K562 (cell line): ENCODE results near the gene HDAC6. TPM values are rescaled to one million over a fixed set of nuclear protein-coding genes. Genes with fewer than 3 reads are reported as not detected.
A peak's percentile ranks its signal among the peaks of the same experiment; 100 is the strongest.

Experiments used
- CHD7 ChIP-seq: fragments of 200-600 bp; sonication (generic); IDR thresholded peaks from one replicate; pipeline ENCODE4 v1.6.1; 2012; ENCODE audit warnings: mild to moderate bottlenecking, low read depth, low read length, inconsistent platforms
- DMBX1 ChIP-seq: fragments of 250-450 bp; sonication (Bioruptor Pico); IDR thresholded peaks from 2 replicates; pipeline ENCODE4 v1.8.0; 2022; ENCODE audit warnings: inconsistent platforms, mild to moderate bottlenecking, moderate library complexity, borderline replicate concordance
- JUND ChIP-seq, 2 experiments: IDR thresholded peaks; 2 replicates in 1 of 2; 3 replicates in 1 of 2; pipeline ENCODE4 v1.6.1; 2011; ENCODE audit warnings: borderline replicate concordance in 2 of 2, low read depth in 2 of 2, low read length in 2 of 2, improper control_type of control experiment in 1 of 2, missing biosample characterization in 1 of 2, missing genetic modification characterization in 1 of 2, missing genetic modification reagents in 1 of 2
- MAFK ChIP-seq: IDR thresholded peaks from 2 replicates; pipeline ENCODE4 v1.6.1; 2011; ENCODE audit warnings: low read length, improper control_type of control experiment
- NCOA2 ChIP-seq, 2 experiments: fragments of 450-650 bp; IDR thresholded peaks; 2 replicates each; pipeline ENCODE4 v1.6.1; 2018; ENCODE audit warnings: mild to moderate bottlenecking in 2 of 2, moderate library complexity in 1 of 2; ENCODE audit not compliant: partially characterized antibody in 2 of 2
- POLR2AphosphoS2 ChIP-seq: IDR thresholded peaks from 2 replicates; pipeline ENCODE4 v1.6.1; 2012; ENCODE audit warnings: low read length, improper control_type of control experiment
- POLR2G ChIP-seq: fragments of 200-400 bp; formaldehyde crosslinking; IDR thresholded peaks from 2 replicates; pipeline ENCODE4 v1.6.1; 2017; ENCODE audit warnings: low read depth, mild to moderate bottlenecking, antibody characterized with exemption, low read length, moderate library complexity
- RBBP5 ChIP-seq: fragments of 200-600 bp; sonication (generic); IDR thresholded peaks from 2 replicates; pipeline ENCODE4 v1.6.1; 2012; ENCODE audit warnings: borderline replicate concordance, mild to moderate bottlenecking, low read length, control low read depth, inconsistent platforms; ENCODE audit not compliant: insufficient read depth, poor library complexity, severe bottlenecking
- SRSF1 ChIP-seq: fragments of 200-400 bp; formaldehyde crosslinking; IDR thresholded peaks from 2 replicates; pipeline ENCODE4 v1.6.1; 2017; ENCODE audit warnings: mild to moderate bottlenecking, low read depth, low read length, moderate library complexity
- YY1 ChIP-seq, 3 experiments: IDR thresholded peaks; 2 replicates each; pipeline ENCODE4 v1.6.1; 2011; ENCODE audit warnings: low read length in 2 of 3, mild to moderate bottlenecking in 2 of 3, moderate library complexity in 2 of 3, borderline replicate concordance in 1 of 3, control low read depth in 1 of 3, low read depth in 1 of 3; ENCODE audit not compliant: insufficient read depth in 3 of 3, insufficient replicate concordance in 2 of 3, control insufficient read depth in 1 of 3, insufficient read length in 1 of 3; ENCODE audit errors: extremely low read depth in 1 of 3
- ZBTB34 ChIP-seq: fragments of 250-450 bp; sonication (Bioruptor Pico); IDR thresholded peaks from 2 replicates; pipeline ENCODE4 v1.8.0; 2021; ENCODE audit warnings: mild to moderate bottlenecking, moderate library complexity
- ZNF143 ChIP-seq: sonication (generic); formaldehyde crosslinking; IDR thresholded peaks from 2 replicates; pipeline ENCODE4 v1.9.0; 2022; ENCODE audit warnings: mild to moderate bottlenecking, missing genetic modification reagents
- ZNF354B ChIP-seq: fragments of 250-450 bp; sonication (Bioruptor Pico); IDR thresholded peaks from 2 replicates; pipeline ENCODE4 v1.4.0; 2020
- polyA plus RNA-seq, 8 experiments: library from polyadenylated mRNA; depleted of rRNA in 4 of 8; stranded (reverse) in 5 of 8; unstranded in 3 of 8; fragments of >200 nt; fragmentation: Nextera tagmentation in 2 of 8; fragmentation: Illumina TruSeq in 1 of 8; extraction: Ambion mirVana in 2 of 8; extraction: Trizol in 1 of 8; gene quantifications; 2 replicates each; pipeline versions ENCODE4 v1.2.1 to v1.2.3, GENCODE V29; 2011 to 2014; ENCODE audit warnings: inconsistent platforms in 1 of 8, missing spikeins in 1 of 8
- total RNA-seq, 7 experiments: library from RNA; depleted of rRNA in 6 of 7; stranded (reverse); fragments of >200 nt in 6 of 7; fragmentation: Illumina TruSeq in 2 of 7; extraction: Trizol in 2 of 7; gene quantifications; 2 replicates each; pipeline versions ENCODE4 v1.2.1 to v1.2.3, GENCODE V29; 2011 to 2021; ENCODE audit warnings: low replicate concordance in 1 of 7

The HDAC6 gene
- total and polyA plus RNA-seq, 9 of the 15 experiments (the other 6 are each of a cell fraction or from before 2014, with no cell fraction given) = 29.9 to 101 (median 71.2) TPM

- no peak for TF ChIP-seq CHD7
- no peak for TF ChIP-seq RBBP5
- TF ChIP-seq SRSF1 = no peak
- TF ChIP-seq ZNF354B (CRISPR knock-in tag) = no peak
- no peak for TF ChIP-seq ZBTB34 (CRISPR knock-in tag)
- no peak; the same call in 1 of the 2 replicates for TF ChIP-seq DMBX1 (CRISPR knock-in tag)
- TF ChIP-seq MAFK = 0 out of 2 replicates have a peak, but pooled peaks have one; percentile 9
- peak in 1 of 3 experiments; percentile 58 for TF ChIP-seq YY1 (IDR thresholded peaks at IDR 0.05; ENCODE audit: borderline replicate concordance in 1 of 3, control insufficient read depth in 1 of 3, extremely low read depth in 1 of 3, insufficient read depth in 3 of 3, insufficient read length in 1 of 3, insufficient replicate concordance in 2 of 3, low read depth in 1 of 3, low read length in 2 of 3)
- TF ChIP-seq POLR2AphosphoS2 = peak; percentile 77; the same call in 1 of the 2 replicates
- no peak for TF ChIP-seq ZNF143 (CRISPR knock-in tag)
- TF ChIP-seq POLR2G = peak; percentile 70
- no peak for TF ChIP-seq NCOA2 (IDR thresholded peaks at IDR 0.05; ENCODE audit: partially characterized antibody in 2 of 2)
- TF ChIP-seq JUND (IDR thresholded peaks at IDR 0.05; ENCODE audit: borderline replicate concordance, low read depth, low read length) = peak; percentile 67
- TF ChIP-seq JUND (tag; IDR thresholded peaks at IDR 0.05; ENCODE audit: borderline replicate concordance, low read depth, low read length) = peak; percentile 79; the same call in 2 of the 3 replicates
These were observed 6.9 kb upstream of the HDAC6 start (continued) for GRCh38 chrX:48794911-48795515.
